Cardiac septum (tissue), 1 donor: ENCODE results near the gene GPC2. TPM values are rescaled to one million over a fixed set of nuclear protein-coding genes. Genes with fewer than 3 reads are reported as not detected.

Experiments used
- DNase-seq: peaks from one replicate; pipeline ENCODE4 v3.0.0-alpha.2; 2020; ENCODE audit warnings: low spot score
- intact Hi-C: fragments of 100-400 bp; cut with DNase I; formaldehyde crosslinking; loops from one replicate; pipeline ENCODE4 v1.14.0; 2022
- microRNA-seq: library from miRNA; unstranded; fragments of <30 nt; microRNA quantifications from one replicate; pipeline ENCODE4 v1.2.0, GENCODE V29; 2020
- total RNA-seq: library from RNA; stranded (reverse); fragmentation: NEBNext Ultra II Directional; extraction: Animal tissue kit (Norgen Biotek cat#: 25700); gene quantifications from one replicate; pipeline ENCODE4 v1.2.1, GENCODE V29; 2021
- donor health status: DM: no; HTN: no; CAD: no.

GPC2 gene
- total RNA-seq, 1 donor from 2014 or later, result 0.92 TPM

DNA sequence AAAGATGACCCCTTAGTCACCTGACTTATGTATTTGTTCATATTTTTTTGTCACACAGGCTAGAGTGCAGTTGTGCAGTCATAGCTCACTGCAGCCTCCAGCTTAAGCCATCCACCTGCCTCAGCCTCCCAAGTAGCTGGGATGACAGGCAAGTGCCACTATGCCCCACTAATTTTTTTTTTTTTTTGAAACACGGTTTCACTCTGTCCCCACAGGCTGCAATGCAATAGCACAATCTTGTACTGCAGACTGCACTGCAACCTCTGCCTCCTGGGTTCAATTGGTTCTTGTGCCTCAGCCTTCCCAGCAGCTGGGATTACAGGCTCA lies 48.6 kb downstream of the GPC2 start:
- intact Hi-C loops, result loop anchor here (5.0 kb wide), 2 partner anchors 41 to 136 kb away; partner anchors contain the start of gene COPS6
- DNase-seq, result no peak

DNA sequence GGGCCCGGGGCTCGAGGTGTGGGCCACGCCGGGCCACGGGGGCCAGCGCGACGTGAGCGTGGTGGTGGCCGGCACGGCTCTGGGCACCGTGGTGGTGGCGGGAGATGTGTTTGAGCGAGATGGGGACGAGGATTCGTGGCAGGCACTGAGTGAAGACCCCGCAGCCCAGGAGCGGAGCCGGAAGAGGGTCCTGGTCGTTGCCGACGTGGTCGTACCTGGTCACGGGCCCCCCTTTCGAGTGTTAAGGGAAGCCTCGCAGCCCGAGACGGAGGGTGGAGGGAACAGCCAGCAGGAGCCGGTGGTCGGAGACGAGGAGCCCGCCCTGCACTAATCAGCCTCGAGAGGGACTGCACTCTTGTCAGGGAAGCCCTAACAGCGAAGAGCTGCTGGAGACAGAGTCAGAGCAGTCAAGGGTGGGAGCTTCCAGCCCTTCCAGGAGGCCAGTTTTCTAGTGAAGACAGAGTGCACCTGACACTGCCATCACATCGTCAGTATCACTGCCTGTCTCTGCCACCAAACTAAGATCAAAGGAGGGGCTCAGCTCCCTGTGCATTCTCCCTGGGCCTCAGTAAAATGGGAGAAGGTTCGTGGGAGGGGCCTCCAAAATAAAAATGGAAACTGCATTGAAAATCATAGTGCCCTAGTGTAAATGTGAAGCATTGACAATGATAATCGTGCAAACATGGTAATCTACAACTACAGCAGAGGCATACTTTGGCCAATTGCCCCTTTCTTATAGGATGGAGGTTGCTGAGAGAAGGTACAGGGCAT lies 49.1 kb downstream of the GPC2 start:
- intact Hi-C loops, result loop anchor here (1.0 to 5.0 kb wide), 4 partner anchors 9 to 136 kb away; partner anchors contain the start of genes AP4M1, CNPY4, COPS6 and MCM7

DNA sequence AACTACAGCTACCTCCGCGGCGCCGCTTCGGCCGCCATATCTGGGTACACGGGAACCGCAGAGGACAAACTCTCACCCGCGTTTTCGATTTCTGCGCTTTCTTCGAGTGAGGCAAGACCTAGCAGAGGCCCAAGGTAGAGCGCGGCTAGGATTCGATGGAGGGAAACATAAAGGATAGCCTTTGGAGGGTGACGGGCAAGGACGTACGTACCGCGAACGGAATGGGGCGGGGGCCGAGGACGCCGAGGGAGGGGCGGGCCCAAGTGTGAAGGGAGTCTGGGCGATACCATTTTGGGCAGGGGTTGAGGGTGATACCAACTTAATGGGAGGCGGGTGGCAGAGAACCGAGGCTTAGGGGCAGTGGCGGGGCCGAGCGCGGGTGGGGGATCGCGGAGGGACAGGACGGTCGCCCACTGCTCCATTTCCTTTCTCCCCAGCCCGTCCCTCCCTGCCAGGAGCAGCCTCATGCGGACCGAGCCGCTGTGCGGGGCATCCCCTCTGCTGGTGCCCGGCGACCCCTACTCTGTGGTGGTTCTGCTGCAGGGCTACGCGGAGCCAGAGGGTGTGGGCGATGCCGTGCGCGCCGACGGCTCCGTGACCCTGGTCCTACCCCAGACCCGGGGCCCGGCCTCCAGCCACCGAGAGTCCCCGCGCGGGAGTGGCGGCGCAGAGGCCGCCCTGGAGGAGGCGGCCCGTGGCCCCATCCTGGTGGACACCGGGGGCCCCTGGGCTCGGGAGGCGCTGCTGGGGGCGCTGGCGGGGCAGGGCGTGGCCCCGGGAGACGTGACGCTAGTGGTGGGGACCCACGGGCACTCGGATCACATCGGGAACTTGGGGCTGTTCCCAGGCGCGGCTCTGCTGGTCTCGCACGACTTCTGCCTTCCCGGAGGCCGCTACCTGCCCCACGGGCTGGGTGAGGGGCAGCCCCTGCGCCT lies 50.0 kb downstream of the GPC2 start, which contains the start of gene MBLAC1:
MBLAC1 (plus strand) TSS at position 37 of the 935 bp plus-strand sequence; CDS start at position 466, 429 bp downstream.
- peak; percentile 95 for DNase-seq
- intact Hi-C loops, result loop anchor here (1.0 to 5.0 kb wide), 4 partner anchors 8 to 135 kb away; partner anchors contain the start of genes AP4M1, CNPY4, COPS6 and MCM7

More for the DNA sequence above, 49.1 kb downstream of the GPC2 start:
- no peak for DNase-seq

DNA sequence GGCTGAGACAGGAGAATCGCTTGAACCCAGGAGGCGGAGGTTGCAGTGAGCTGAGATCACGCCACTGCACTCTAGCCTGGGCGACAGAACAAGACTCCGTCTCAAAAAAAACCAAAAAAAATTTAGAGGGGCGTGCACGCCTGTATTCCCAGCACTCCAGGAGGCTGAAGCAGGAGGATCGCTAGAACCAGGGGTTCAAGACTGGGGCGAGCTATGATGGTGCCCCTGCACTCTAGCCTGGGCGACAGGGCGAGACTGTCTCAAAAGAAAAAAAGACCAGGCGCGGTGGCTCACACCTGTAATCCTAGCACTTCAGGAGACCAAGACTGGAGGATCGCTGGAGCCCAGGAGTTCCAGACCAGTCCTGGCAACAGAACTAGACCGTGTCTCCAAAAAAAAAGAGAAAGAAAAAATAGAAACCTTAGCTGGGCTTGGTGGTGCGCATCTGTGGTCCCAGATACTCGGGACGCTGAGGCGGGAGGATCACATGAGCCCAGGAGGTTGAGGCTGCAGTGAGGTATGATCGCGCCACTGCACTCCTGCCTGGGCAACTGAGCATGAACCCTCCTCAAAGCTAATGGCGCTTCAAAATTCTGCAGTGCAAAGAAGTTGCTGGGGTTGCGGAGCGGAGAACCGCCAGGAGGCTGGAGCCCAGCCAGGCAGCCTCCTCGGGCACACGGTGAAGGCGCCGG lies 50.8 kb downstream of the GPC2 start:
- no peak for DNase-seq
- intact Hi-C loops, result loop anchor here (2.0 to 5.0 kb wide), 3 partner anchors 26 to 134 kb away; partner anchors contain the start of genes AP4M1, COPS6 and MCM7

DNA sequence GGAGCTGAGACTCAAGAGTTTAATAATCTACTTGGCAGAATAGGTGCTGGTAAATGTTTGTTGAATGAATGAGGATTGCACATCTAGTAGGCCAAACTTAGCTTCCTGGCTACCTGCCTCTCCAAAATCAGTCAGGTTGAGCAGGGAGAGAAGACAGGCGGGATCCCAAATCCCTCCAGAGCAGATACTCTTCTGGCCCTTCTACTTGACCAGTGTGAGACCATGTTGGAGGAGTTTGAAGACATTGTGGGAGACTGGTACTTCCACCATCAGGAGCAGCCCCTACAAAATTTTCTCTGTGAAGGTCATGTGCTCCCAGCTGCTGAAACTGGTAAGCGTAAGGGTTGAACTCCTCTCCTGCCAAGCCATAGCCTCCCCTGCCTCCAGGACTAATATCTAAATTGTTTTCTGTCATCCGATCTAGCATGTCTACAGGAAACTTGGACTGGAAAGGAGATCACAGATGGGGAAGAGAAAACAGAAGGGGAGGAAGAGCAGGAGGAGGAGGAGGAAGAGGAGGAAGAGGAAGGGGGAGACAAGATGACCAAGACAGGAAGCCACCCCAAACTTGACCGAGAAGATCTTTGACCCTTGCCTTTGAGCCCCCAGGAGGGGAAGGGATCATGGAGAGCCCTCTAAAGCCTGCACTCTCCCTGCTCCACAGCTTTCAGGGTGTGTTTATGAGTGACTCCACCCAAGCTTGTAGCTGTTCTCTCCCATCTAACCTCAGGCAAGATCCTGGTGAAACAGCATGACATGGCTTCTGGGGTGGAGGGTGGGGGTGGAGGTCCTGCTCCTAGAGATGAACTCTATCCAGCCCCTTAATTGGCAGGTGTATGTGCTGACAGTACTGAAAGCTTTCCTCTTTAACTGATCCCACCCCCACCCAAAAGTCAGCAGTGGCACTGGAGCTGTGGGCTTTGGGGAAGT lies 52.6 kb downstream of the GPC2 start:
- DNase-seq, result no peak
- intact Hi-C loops, result loop anchor here (5.0 kb wide), 2 partner anchors 37 to 132 kb away; partner anchors contain the start of gene COPS6

DNA sequence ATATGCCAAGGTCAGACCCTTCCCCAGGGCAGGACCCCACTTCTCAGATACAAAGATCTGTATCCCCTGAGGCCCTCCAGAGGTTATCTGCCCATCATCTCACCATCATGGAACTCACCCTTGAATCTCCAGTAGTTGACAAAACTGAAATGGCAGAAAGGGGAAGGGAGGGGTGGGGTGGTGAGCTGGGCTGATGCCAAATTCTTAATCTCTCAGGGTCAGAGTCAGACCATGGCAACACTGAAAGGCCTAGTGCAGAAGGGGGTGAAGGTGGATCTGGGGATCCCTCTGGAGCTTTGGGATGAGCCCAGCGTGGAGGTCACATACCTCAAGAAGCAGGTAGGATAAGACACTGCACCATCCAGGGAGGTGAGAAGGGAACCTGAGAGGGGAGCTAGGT lies 54.6 kb downstream of the GPC2 start:
- no peak for DNase-seq
- intact Hi-C loops, result no loop called here

DNA sequence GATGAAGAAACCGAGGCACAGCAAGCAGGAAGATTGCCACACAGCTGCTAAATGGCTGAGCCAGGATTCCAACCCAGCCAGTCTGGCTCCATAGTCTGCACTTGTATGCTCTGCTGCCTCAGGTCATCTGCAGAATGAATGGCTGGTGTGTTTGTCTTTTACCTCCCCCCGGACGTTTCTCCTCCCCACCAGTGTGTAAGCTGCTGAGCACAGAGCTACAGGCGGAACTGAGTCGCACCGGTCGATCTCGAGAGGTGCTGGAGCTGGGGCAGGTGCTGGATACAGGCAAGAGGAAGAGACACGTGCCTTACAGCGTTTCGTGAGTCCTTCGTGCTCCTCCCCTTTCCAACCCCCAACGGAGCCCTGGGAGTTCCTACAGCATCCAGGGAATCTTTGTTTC lies 55.1 kb downstream of the GPC2 start:
- intact Hi-C loops, result no loop called here

DNA sequence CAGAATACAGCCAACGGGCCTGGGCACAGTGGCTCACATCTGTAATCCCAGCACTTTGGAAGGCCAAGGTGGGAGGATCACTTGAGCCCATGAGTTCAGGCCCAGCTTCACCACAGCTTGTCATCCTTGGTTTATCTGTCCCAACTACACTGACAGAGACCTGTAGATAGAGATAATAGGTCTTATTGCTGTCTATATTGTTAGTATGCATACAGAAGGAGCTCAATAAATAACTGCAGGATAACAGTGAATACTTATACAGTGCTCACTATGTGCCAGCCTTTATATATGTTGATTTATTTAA lies 56.5 kb downstream of the GPC2 start:
- DNase-seq, result no peak

More for the DNA sequence above, 55.1 kb downstream of the GPC2 start:
- no peak for DNase-seq

DNA sequence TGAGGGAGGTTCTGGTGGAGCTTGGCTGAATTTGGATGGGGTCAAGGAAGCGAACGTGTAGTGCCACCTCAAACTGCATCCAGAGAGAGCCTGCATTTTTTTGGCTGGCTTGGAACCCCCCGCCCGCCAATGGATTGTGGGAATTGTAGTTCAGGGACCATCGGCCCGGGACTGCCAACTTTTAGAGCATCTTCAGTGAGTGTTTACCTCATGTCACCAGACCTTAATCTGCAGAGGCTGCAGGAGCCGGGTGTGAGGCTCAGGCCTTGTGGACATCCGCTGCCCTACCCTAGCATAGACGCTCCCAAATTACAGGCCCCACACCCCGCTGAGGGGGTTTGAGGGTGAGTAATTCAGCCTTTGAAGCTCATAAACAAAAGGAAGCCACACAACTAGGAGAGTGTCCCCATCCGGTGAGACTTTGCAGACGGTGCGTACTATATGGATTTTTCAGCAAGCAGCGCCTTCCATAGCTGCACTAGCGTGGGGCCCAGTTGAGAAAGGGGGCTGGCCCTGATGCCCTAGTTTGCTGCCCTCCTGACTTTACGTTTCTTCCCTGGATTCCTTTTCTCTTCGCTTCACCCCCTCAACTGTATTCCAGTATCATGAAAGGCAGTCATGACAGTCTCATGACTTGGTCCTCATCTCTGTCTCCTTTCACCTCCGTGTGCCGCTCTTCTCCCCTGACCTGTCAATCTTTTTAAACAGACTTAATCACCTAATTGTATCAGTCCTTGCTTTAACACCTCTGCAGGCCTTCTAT lies 57.0 kb downstream of the GPC2 start:
- peak; percentile 80 for DNase-seq
- intact Hi-C loops, result loop anchor here (1.0 kb wide), 2 partner anchors 7 to 20 kb away; no protein-coding TSS in a partner anchor

More for the DNA sequence above, 56.5 kb downstream of the GPC2 start:
- intact Hi-C loops, result no loop called here

Small RNAs within 50 kb of the gene (microRNA-seq; reads per million reads assigned to microRNA genes)
- not detected for gene MIR4658

Other genes with a start within 250 kb of the GPC2 start
- not detected for gene GJC3, start 247.8 kb downstream of the GPC2 start, total RNA-seq
- gene AZGP1, start 201.3 kb downstream of the GPC2 start, total RNA-seq, result 114 TPM
- 52.3 TPM for gene ZKSCAN1, start 161.8 kb downstream of the GPC2 start, total RNA-seq
- 6.1 TPM for gene ZSCAN21, start 127.6 kb downstream of the GPC2 start, total RNA-seq
- gene ZNF3, start 95.7 kb downstream of the GPC2 start, total RNA-seq, result 14.5 TPM
- 86.4 TPM for gene COPS6, start 88.4 kb downstream of the GPC2 start, total RNA-seq
- 20.5 TPM for gene MCM7, start 76.0 kb downstream of the GPC2 start, total RNA-seq
- gene AP4M1, start 75.7 kb downstream of the GPC2 start, total RNA-seq, result 13.7 TPM
- gene TAF6, start 58.0 kb downstream of the GPC2 start, total RNA-seq, result 26.6 TPM
- 9.7 TPM for gene CNPY4, start 57.7 kb downstream of the GPC2 start, total RNA-seq
- gene MBLAC1, start 50.4 kb downstream of the GPC2 start, total RNA-seq, result 1.5 TPM
- 89.1 TPM for gene LAMTOR4, start 28.5 kb downstream of the GPC2 start, total RNA-seq
- 11.4 TPM for gene TRAPPC14, start 18.7 kb downstream of the GPC2 start, total RNA-seq
- gene GAL3ST4, start 8.8 kb downstream of the GPC2 start, total RNA-seq, result 1.5 TPM
- 0.43 TPM for gene STAG3, start 537 bp upstream of the GPC2 start, total RNA-seq
- not detected for gene PVRIG, start 42.6 kb upstream of the GPC2 start, total RNA-seq
- gene SPDYE3, start 130.3 kb upstream of the GPC2 start, total RNA-seq, result not detected
- gene PILRB, start 180.7 kb upstream of the GPC2 start, total RNA-seq, result 11.6 TPM
- 2.3 TPM for gene PILRA, start 196.1 kb upstream of the GPC2 start, total RNA-seq